Inflammatory macrophage treated with lipopolysaccharide for 1 hour (primary cell): ENCODE data around the gene ZCCHC9.

Source experiments
- DNase-seq, 2 donors: peaks; one replicate each; pipeline ENCODE4 v3.0.0-alpha.2; 2020 to 2022

The ZCCHC9 gene

DNA sequence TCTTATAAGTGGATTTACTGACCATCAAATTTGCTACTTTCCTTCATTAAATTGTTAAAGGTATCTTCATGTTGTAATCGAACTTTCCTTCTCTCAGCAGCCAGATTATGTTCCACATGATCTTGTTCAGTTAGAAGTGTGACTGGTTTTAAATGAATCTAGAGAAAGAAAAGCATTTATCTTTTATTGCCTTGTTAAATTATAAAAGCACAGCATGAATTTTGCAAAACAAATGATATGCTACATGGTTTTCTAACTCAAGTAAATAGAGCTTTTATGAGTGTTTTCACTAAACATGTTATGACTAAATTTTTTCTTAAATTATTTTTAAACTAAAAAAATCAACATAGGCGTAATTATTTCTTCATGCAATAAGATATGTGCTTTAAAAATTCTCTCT, 58.5 kb downstream of the ZCCHC9 start:
- no peak for DNase-seq

DNA sequence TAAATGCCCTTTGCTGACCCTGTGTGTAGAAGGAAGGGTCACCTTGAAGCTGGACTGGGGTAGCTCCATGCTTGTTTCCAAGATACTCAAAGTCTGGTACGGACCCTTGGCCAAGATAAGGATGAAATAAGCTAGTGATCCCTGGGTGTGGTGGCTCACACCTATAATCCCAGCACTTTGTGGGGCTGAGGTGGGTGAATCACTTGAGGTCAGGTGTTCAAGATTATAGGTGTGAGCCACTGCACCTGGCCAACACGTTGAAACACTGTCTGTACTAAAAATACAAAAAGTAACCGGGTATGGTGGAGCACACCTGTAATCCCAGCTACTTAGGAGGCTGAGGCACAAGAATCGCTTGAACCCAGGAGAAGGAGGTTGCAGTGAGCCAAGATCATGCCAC, 59.3 kb downstream of the ZCCHC9 start:
- DNase-seq, result no peak

DNA sequence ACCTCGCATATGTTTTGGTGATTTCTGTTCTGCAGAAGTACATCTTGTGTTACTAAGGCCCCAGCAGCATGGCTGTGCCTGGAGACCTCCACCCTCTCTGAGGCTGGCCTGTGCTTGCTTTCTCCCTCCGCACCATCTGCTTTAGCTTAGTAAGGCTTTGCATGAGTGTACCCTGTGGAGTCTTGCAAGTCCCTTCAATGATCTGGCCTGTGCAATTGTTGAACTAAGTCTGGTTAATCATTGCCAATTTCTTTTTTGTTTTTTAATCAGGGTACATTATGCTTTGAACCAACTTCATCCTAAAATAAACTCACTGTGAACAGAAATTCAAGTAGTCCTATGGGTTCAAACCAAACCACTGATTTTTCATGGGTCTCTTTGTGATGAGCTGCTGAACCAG, 60.2 kb downstream of the ZCCHC9 start:
- no peak for DNase-seq
